NCI-H526 (cell line): Measurements from ENCODE around the gene TMEM203.

ENCODE experiments used
- DNase-seq, 2 experiments: peaks; one replicate each; lab custom pipeline; 2025; lab: John Stamatoyannopoulos, UW

Gene TMEM203

DNA sequence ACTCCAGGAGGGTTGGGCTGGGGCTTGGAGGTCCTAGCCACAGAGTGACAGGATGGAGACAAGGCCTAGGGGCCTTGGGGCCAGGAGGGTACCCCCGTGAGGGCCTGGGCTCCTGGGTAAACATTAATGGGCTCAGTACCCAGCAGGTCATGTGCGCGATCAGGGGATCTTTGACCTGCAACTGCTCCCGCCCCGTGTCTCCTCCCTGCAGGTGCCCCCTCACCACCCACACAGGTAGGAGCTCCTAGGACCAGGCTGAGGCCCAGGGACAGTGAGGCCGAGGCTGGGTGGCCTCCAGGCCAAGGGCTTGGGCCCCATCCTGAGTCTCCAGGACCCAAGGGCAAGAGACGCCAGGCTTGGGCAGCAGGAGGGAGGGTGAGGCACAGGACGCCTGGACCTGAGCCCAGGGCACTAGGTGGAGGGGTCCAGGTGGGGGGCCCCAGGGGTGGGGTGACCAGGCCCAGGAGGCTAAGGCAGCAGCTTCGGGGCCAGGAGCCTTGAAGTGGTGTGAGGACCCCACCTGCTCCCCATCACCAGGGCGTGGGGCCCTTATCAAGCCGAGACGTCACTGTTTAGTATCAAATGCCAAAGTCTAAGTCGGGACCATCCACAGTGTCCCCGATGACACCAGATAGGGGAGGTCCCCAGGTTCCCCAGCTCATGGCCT is 25.4 kb upstream of the TMEM203 start, which contains the start of gene SLC34A3:
Gene SLC34A3 (plus strand): TSS at position 197 of the 667 bp plus-strand sequence. CDS start 802 bp downstream, outside the sequence.
- DNase-seq = no peak

DNA sequence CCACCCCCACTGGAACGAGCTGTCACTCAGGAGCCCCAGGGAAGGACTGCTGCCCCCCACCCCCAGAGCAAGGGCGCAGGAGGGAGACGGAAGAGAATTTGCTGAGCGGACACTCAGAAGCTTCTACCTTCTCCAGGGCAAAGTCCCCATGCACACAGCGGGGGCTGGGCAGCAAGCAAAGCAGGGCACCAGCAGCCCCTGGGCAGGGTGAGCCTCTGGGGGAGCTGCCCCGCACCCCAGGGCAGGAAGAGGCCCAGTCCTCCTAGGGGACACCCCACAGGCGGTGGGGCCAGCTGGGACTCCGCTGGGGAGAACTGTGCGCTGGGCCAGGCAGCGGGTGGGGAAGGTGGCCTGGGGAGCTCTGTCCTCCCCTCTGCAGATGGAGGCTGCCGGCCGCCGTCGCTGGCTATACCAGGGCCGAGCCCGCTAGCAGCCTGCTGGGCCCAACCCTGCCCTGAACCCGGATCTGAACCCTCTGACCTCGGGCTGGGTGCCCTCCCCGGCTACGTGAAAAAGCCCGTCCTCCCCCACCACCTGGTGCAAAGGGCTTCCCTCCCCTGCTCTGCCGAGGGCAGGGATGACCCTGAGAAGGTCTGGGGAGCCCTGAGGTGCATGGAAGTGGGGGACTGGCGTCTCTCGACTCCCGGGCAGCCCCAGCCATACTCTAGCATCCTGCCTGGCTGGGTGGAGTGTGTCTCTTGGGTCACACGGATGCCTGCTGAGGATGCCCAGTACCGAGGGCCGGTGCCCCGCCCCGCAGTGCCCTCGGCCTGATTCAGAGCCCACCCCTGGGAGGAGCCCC is 24.7 kb upstream of the TMEM203 start:
- no peak for DNase-seq

DNA sequence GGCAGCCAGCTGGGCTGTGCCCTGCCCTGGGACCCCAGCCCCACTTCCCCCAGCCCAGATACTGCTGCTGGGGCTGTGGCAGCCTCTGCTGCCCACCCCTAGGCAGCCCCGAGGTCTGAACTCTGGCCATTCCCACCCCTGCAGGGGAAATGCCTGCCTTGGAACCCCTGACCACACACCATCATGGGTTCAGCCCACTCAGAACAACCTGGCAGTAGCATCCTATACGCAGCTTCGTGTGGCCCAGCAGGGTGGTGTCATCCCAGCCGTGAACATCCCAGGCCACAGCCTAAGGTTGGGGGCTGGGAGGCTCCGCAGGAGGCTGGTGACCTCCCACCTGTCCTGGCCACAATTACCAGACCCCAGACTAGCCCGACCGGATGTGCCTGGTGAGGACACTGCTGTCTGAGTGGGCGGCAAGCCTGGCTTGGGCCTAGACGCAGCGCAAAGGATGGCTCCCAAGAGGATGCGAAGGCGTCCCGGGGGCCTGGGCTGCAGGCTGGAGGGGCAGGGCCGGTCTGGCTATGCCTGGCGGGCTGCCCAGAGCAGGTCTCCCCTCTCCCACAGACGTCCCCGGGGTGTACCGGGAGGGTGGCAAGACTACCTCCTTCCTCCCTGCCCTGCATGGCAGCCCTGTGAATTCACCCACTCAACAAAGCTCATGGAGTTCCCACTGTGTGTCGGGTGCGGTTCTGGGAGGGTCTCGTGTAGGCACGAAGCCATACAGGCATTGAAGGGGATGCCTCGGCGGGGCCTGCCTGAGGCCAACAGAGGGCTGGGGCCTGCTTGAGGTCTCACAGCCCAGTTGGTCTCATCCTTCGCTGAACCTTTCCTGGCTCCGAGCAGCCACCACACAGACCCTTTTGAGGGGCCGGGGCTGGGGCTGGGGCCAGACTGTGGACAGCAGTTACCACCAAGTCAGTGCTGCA is 23.8 kb upstream of the TMEM203 start:
- DNase-seq = no peak

DNA sequence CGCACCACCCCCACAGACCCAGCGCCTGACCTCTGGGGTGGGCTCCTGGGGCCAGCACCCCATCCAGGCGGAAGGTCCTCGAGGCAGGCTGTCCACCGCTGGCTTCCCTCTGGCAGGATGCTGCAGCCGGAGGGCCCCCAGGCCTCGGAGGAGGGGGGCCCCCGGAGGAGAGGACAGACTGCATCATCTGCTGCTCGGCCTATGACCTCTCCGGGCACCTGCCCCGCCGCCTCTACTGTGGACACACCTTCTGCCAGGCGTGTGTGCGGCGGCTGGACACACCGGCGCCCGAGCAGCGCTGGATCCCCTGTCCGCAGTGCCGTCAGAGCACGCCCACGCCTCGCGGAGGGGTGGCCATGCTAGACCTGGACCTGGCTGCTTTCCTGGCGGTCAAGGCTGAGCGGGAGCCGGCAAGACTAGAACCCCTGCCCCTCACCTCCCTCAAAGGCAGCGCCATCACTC is 23.1 kb upstream of the TMEM203 start:
- DNase-seq = no peak

DNA sequence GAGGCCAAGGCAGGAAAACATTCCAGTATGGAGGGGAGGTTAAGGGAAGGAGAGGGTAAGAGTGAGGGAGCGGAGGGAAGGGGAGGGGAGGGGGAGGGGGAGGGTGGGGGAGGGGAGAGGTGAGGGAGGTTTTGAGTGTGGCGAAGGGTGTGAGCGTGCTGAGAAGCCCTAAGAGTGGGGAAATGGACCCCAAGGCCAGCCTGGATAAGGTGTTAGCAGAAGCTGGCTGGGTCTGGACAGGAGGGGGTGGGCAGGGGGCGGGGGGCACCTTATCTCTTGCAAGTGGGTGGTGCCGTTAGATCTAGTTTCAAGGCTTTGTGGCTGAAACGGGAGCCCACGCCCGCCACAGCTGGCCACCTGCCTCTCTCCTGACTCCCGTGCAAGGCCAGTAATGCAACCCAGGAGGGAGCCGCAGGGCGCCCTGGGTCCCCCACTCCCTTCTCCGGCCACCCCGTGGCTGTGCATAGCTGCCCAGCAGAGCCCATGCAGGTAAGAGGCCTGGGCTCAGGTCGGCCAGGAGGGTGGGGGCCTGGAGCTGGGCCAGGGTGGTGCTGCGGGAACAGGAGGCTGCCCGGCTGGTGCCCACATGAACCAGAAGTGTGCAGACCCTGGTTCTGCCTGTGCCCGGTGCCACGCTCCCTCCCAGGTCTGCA is 22.5 kb upstream of the TMEM203 start:
- DNase-seq = no peak

DNA sequence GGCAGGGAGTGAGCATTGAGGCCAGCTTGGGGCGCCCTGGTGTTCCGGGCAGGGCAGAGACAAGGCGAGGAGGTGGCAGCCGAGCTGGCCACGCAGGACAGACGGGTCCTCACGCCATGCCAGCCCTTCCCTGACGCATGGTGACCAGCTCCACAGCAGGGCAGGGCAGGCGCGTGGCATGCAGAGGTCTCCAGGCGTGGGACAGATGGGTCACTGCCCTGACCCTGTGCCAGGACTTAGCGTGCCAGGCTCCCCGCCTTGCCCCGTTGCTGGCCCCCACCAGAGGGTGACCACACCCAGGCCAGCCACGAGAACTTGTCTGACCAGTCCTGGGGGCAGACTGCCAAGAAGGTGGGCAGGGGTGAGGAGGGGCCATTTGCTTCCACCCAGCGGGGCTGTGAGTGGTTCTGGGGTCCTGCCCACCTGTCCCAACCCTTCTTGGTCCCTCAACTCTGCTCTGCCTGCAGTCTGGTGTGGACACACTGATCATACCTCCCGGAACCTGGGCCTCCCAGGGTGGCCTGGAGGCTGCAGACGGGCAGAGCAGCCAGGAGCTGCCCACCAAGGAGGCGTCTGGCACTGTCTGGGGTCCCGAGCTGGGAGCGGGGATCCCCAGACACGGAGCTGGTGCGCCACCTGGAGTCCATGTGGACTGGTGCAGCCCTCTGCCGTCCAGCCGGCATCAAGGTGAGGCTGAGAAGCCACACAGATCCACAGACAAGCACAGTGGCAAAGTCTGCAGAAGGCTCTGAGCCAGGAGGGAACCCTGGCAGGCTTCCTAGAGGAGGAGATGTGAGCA is 21.8 kb upstream of the TMEM203 start, which contains the start of gene RNF224:
Gene RNF224 (plus strand): TSS at position 449 of the 799 bp plus-strand sequence. CDS start 834 bp downstream, outside the sequence.
- peak; percentile 39 to 86 for DNase-seq

DNA sequence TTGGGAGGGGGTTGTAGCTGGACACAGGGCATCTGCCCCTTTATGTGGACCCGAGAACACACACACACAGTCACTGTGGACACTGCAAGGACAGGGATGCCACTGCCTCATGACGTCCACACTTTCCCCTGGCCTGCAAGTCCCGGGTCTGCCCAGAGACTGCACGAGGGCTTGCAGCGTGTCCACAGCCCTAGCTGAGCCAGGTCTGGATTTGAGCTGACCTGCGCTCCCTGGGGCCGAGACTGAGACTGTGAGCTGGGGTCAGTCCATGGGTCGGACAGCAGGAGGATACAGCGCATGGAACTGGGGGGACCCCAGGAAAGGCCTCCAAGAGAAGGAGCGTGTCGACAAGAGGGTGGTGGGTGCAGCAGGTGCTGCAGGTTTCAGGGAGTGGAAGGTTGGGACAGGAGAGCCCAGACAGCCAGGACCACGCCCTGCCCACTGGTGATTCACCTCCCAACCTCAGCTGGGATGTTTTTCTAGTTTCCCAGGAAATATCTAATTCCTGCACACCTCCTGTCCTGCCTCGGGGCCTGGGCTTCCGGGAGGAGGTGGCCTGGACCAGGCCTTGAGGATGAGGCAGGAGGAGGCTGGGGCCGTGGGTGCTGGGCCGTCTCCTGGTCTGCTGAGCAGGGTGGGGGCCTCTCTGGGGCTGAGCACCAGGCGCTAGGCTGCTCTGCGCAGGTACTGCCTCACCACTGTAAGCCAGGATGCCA is 21.0 kb upstream of the TMEM203 start:
- no peak for DNase-seq

DNA sequence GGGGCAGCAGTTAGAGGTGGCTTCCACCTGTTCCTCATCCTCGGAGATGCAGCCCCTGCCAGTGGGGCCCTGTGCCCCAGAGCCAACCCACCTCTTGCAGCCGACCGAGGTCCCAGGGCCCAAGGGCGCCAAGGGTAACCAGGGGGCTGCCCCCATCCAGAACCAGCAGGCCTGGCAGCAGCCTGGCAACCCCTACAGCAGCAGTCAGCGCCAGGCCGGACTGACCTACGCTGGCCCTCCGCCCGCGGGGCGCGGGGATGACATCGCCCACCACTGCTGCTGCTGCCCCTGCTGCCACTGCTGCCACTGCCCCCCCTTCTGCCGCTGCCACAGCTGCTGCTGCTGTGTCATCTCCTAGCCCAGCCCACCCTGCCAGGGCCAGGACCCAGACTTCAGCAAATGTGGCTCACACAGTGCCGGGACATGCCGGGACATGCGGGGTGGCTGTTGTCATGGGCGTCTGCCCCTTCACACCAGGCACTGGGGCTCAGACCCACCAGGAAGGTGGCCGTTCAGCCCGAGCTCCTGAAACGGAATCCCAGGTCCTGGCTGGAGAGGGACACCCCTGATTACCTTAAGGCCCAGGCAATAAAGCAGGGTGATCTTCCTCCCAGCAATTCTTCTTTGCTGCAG is 20.4 kb upstream of the TMEM203 start:
- no peak for DNase-seq

DNA sequence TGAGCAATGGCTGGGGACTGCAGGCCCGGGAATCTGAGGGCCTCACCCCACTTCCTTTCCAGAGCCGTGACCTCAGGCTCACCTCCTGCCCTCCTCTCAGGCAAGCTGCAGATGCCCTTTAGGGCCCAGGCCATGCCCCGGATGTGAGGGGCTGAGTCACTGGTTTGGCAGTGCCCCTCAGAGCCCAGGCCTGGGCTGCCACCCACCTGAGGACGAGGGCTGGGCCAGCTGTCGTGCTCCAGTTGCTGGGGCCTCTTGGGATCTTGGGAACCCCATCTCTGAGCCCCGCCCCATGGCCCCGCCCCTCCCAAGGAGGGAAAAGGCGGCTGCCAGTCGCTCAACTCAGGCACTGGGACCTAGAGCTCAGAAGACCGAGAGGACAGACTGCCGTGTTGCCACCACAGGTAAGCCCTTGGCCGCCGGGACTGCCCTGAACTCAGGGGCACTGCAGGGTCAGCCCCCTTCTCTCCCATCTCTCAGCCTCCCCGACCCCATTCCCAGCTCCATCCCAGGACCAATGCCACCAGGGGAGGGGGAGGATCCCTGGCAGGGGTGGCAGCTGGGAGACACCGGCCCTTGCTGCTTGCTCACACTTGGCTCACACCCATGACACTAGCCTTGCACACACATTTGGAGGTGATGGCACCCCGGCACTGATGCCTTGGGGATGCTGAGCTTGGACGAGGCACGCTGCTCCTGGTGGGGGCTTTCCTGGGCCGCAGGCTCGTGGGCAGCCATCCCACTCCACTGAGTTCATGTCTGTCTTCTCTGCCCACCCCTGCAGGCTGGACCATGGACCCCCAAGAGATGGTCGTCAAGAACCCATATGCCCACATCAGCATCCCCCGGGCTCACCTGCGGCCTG is 19.6 kb upstream of the TMEM203 start, which contains the start of gene CYSRT1:
Gene CYSRT1 (plus strand): TSS at position 345 of the 865 bp plus-strand sequence. CDS start 448 bp downstream, at position 793.
- DNase-seq = no peak

DNA sequence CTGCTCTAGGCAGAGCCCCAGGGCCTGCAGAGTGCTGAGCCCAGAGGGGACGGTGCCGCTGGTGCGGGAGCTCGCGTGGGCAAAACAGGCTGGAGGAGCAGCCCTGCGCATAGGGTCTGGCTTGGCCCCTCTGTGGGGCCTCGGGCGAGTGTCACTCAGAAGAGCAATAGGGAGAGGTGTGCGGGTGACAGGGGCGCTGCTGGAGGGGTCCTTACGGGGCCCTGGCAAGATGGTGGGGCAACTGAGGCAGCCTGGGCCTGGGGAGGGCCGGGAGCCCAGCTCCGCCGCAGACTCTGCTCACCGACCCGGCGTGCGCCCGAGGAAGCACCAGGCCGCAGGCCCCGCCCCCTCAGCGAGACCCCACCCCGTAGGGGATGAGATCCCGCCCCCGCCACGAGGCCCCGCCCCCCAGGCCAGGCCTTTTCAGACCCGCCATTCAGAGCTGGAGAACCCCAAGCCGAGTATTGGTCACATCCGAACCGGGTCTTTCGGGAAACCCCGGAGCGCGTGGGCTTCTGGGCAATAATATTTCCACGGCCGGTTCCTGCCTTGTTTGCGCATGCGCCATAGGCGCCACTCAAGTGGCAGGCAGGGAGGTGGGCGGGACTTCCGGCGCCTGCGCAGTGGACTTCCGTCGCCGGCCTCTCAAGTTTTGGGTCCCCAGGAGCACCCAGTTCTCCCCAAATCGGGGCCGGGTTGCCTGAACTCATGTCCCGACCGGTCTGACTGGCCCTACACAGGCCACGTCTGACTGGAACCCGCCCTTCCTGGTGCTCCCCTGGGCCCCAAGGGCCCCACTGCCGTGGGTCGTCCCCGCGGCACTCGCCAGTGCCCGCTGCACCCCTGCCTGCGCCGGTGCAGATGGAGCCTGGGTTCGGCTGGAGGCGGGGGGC is 17.9 kb upstream of the TMEM203 start:
- DNase-seq = peak; percentile 87 to 96

DNA sequence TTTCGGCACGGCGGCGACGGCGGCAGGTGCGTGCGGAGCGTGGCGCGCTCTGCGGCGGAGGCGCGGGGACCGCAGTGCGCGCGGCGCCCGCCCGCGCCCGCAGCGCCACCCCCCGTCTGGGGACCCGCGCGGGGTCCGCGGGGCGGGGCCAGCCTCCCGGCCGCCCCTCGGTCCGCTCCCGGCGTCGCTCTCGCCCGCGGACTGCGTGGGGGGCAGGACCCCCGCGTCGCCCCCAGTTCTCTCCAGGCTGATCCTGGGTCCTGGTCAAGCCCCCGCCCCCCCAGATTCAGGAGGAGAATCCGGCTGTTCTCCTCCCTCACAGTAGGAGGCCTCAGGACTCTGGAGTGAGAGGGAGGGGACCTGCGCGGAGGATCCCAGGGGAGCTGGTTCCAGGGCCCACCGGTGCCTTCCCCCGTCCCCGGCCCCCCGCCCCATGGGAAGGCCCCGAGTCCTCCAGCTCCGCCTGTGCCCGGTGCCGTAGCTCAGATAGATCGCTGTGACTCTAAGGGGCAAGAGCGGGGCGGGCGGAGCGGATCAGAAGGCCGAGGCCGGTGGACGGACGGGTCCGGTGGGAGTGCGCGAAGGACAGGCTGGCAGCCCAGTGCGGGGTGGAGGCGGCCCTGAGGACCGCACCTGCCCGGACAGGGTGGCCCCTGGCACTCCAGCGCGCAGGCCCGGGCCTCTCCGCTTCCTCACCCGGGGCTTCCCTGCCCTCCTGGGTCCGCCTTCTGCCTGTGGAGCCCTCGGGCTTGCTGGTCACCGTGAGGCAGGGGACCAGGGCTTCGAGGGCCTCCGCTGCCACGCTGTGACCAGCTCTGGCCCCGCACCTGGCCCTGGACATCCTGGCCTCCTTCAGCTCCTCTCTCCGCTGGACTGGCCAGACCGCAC is 17.0 kb upstream of the TMEM203 start, which contains the start of gene RNF208:
Gene RNF208 (minus strand): TSS at position 51 of the 888 bp plus-strand sequence. CDS start 1,028 bp downstream, outside the sequence.
- peak in 1 of 2 experiments; percentile 45 for DNase-seq

DNA sequence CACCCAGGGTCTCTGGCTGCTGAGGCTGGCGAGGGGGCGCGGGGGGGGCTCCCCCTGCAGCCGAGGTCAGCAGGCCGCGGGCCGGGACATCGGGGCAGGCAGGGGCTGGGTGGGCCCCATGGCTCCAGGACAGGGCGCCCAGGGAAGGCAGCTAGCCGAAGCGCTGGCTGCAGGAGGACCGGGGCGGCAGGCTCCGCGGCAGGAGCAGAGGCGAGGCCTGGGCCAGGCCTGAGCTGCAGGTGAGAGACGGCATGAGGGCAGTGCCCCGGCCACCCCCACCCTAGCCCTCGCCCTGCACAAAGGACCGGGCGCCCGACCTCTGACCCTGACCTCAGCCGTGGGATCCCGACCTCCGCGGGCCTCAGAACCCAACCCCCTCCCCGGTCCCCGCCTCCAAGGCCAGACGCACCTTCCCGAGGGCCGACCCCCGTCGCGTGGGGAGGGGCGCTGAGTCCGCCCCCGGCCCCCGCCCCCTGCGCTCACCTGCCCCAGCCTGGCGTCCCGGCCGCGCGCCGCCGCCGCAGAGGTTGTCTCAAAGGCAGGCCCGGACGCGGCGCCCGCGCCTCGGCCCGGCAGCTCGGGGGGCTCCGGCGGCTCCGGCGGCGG is 16.2 kb upstream of the TMEM203 start:
- peak in 1 of 2 experiments; percentile 61 for DNase-seq

DNA sequence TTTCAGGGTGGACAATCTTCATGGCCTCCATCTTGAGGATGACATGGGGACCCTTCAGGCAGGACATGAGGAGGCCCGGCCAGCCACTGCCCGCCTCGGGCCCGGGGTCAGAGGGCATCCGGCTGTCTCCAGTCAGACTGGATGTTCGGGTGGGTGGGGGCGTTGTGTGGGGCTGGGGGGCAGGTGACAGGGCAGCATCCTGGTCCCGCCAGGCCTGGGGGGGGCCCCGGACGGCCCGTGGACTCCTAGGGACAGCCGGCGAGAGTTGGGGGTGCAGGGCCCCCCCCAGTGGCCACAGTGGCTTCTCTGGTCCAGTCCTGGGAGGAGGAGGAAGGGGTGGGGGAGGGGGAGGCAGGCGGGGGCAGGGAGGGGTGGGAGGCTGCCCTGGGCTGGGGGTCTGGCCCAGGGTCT is 15.7 kb upstream of the TMEM203 start:
- no peak for DNase-seq

DNA sequence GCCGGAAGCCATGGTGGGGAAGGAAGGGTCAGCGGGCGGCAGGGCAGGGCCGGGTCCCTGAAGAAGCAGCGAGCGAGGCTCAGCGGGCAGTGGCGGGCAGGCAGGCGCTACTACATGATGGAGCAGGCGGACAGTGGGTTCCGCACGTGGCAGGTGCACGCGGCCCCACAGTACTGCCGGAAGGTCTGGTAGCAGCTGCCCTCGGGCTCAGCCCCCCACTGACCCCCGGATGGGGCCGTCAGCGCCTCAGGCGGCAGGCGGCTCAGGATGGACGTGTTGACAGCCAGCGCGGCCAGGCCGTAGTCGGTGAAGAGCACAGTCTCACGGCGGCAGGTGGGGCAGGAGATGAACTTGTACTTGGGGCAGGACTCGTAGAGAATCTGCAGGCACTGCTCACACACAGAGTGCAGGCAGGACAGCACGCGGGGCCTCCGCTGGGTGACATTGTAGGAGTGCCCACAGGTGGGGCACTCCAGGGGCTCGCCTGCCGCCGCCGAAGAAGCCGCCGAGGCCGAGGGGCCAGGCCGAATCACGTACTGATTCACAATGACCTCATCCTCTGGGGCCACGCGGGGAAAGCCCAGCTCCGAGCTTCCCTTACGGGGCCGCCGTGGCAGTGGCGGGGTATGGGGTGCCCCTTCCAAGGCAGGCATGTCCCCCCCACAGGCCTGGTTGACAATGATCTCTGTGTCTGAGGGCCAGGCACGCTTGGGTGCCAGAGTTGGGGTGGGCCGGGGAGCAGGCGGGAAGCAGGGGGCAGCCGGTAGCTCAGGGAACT is 15.1 kb upstream of the TMEM203 start:
- DNase-seq = no peak
